Astrocyte of the hippocampus (primary cell): ENCODE data around the gene TRIM40.
"Not testable (repeated sequence)": the region's sequence is repeated elsewhere in the genome, so short reads cannot be mapped to it uniquely, and the experiment has no call there.

ENCODE experiments used
- DNase-seq: peaks from one replicate; pipeline ENCODE4 v3.0.0; 2011; ENCODE audit warnings: low read depth, low spot score

The TRIM40 gene

GRCh38 chr6:30163090-30163917 is 27.4 kb downstream of the TRIM40 start, which contains the start of gene TRIM15:
TRIM15 (plus strand) TSS chr6:30163546; CDS start chr6:30163685, 139 bp downstream.
- no peak for DNase-seq

GRCh38 chr6:30163918-30164654 is 28.1 kb downstream of the TRIM40 start:
- DNase-seq, result no peak

- no peak for DNase-seq
Observed at GRCh38 chr6:30164714-30165113, 28.8 kb downstream of the TRIM40 start.

GRCh38 chr6:30165238-30165637 is 29.3 kb downstream of the TRIM40 start:
- not testable (repeated sequence) for DNase-seq

GRCh38 chr6:30167101-30167500 is 31.2 kb downstream of the TRIM40 start:
- no peak for DNase-seq

GRCh38 chr6:30168741-30169140 is 32.8 kb downstream of the TRIM40 start:
- DNase-seq, result no peak

GRCh38 chr6:30169658-30170614 is 34.0 kb downstream of the TRIM40 start:
- DNase-seq, result peak; percentile 73

GRCh38 chr6:30171677-30172471 is 35.9 kb downstream of the TRIM40 start:
- peak; percentile 16 for DNase-seq

GRCh38 chr6:30172681-30173080 is 36.7 kb downstream of the TRIM40 start:
- DNase-seq, result no peak

- DNase-seq, result no peak
Observed at GRCh38 chr6:30175765-30176164, 39.8 kb downstream of the TRIM40 start.

GRCh38 chr6:30178837-30179236 is 42.9 kb downstream of the TRIM40 start:
- DNase-seq, result no peak

GRCh38 chr6:30180145-30180544 is 44.2 kb downstream of the TRIM40 start:
- no peak for DNase-seq

- no peak for DNase-seq
Observed at GRCh38 chr6:30184417-30185031, 48.6 kb downstream of the TRIM40 start.

- no peak for DNase-seq
Observed at GRCh38 chr6:30185846-30186484, 50.0 kb downstream of the TRIM40 start.

GRCh38 chr6:30188541-30188940 is 52.6 kb downstream of the TRIM40 start:
- DNase-seq, result no peak

- no peak for DNase-seq
Observed at GRCh38 chr6:30192076-30192475, 56.1 kb downstream of the TRIM40 start.

- DNase-seq, result no peak
Observed at GRCh38 chr6:30194797-30195690, 59.1 kb downstream of the TRIM40 start.

GRCh38 chr6:30195951-30196350 is 60.0 kb downstream of the TRIM40 start:
- DNase-seq, result no peak

GRCh38 chr6:30196376-30196775 is 60.4 kb downstream of the TRIM40 start:
- DNase-seq, result no peak
